Activated T-helper 1 cell treated with anti-CD3 and anti-CD28 coated beads, Interleukin-12 subunit alpha, Interleukin-12 subunit beta, Interleukin-2, Interleukin-4 antibody, amounts not matched to agents 30 ng/mL and 10 ng/mL and 1 ng/mL, durations not matched to agents 14 hours and 24 hours and 36 hours (primary cell): Measurements from ENCODE around the gene SLC39A11. TPM values are rescaled to one million over a fixed set of nuclear protein-coding genes. Genes with fewer than 3 reads are reported as not detected.
"Not testable (repeated sequence)": the region's sequence is repeated elsewhere in the genome, so short reads cannot be mapped to it uniquely, and the experiment has no call there.

ENCODE experiments used
- DNase-seq: peaks from one replicate; pipeline ENCODE4 v3.0.0; 2021; ENCODE audit warnings: low spot score
- H3K27ac Mint-ChIP-seq: one replicate; pipeline ENCODE4 v1.8.0; 2021; ENCODE audit warnings: mild to moderate bottlenecking, mixed read lengths
- H3K27me3 Mint-ChIP-seq: one replicate; pipeline ENCODE4 v1.8.0; 2022; ENCODE audit warnings: mild to moderate bottlenecking, moderate library complexity, mixed read lengths; ENCODE audit not compliant: insufficient read depth
- H3K36me3 Mint-ChIP-seq: one replicate; pipeline ENCODE4 v1.8.0; 2021; ENCODE audit warnings: low read depth, mixed read lengths
- H3K4me1 Mint-ChIP-seq: one replicate; pipeline ENCODE4 v1.8.0; 2021; ENCODE audit warnings: low read depth, mixed read lengths
- H3K4me3 Mint-ChIP-seq: one replicate; pipeline ENCODE4 v1.8.0; 2021; ENCODE audit warnings: mild to moderate bottlenecking, moderate library complexity, mixed read lengths
- H3K9me3 Mint-ChIP-seq: one replicate; pipeline ENCODE4 v1.8.0; 2021; ENCODE audit warnings: mixed read lengths
- intact Hi-C: fragments of 100-400 bp; cut with micrococcal nuclease; formaldehyde crosslinking; loops from one replicate; pipeline ENCODE4 v1.15.1; 2024
- total RNA-seq: library from RNA; stranded (reverse); gene quantifications from 2 replicates; pipeline ENCODE4 v1.2.3, GENCODE V29; 2022

Gene SLC39A11
- total RNA-seq, 1 donor from 2014 or later: 20.9 TPM

DNA sequence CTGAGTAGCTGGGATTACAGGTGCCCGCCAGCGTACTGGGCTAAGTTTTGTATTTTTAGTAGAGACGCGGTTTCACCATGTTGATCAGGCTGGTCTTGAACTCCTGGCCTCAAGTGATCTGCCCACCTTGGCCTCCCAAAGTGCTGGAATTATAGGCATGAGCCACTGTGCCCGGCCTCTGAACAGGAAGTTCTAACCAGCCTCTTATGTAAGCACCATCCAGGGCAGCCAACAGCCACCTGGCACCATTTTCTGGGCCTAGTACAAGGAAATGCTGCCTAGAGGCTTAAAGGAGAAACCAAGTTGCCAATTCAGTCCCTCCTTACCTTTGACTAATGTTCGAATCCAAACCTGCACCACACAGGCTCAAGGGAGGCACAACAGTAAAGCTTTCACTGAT, 8.5 kb upstream of the SLC39A11 start:
- no peak for DNase-seq
- no peaks in the 10 kb centered on the region for H3K9me3 Mint-ChIP-seq

DNA sequence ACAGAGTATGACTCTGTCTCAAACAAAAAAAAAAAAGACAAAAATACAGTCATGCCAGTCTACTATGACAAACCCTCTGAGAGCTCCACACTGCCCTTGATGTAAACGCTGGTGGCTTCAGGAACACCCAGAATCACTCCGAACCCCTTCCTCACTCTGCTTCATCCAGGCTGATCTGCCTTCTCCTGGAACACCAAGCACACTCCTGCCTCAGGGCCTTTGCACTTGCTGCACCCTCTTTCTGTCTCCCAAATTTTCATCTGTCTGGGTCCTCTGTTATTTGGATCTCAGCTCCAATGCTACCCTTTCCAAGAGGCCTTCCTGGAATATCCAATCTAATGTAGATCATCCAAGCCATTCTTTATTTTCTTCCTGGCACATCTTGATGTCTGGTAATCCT, 7.9 kb upstream of the SLC39A11 start:
- Mint-ChIP-seq H3K4me3 (no peak overlapping the region), H3K27ac (no peak overlapping the region), H3K36me3 (no peaks in the 10 kb centered on the region), H3K27me3 (peaks cover 13% of the 10 kb centered on the region), H3K4me1 (no peaks in the 10 kb centered on the region), H3K9me3 (no peaks in the 10 kb centered on the region)
- DNase-seq: no peak
- intact Hi-C loops: no loop called here

More for the DNA sequence above, 8.5 kb upstream of the SLC39A11 start:
- no peaks in the 10 kb centered on the region for H3K4me1 Mint-ChIP-seq
- H3K36me3 Mint-ChIP-seq: no peaks in the 10 kb centered on the region
- H3K4me3 Mint-ChIP-seq: no peak overlapping the region
- no peak overlapping the region for H3K27ac Mint-ChIP-seq
- intact Hi-C loops: no loop called here
- peaks cover 11% of the 10 kb centered on the region for H3K27me3 Mint-ChIP-seq

DNA sequence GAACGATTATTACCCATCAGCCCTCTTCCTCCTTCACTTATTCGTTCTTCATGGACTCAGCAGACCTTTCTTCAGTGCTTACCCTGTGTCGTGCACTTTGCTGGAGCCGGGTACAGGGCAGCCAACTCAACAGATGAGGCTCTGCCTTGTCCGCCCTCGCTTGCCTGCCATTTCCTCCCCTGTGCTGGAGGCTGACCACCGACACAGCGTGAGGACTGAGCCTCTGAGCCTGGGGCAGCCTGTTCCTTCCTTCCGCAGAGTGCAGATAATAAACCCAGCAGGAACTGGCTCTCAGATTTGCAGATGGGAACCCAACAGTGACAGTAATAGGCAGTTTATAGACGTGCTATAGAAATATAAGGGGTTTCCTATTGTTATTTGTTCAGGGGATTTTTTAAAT, 7.0 kb upstream of the SLC39A11 start:
- intact Hi-C loops: no loop called here
- no peak overlapping the region for H3K4me3 Mint-ChIP-seq
- H3K9me3 Mint-ChIP-seq: no peaks in the 10 kb centered on the region
- peaks cover 11% of the 10 kb centered on the region for H3K27me3 Mint-ChIP-seq
- DNase-seq: no peak
- H3K27ac Mint-ChIP-seq: peak overlapping the region; percentile 31
- H3K4me1 Mint-ChIP-seq: no peaks in the 10 kb centered on the region
- no peaks in the 10 kb centered on the region for H3K36me3 Mint-ChIP-seq

GRCh38 chr17:73098919-73099318, 6.4 kb upstream of the SLC39A11 start:
- no peak overlapping the region for H3K4me3 Mint-ChIP-seq
- H3K36me3 Mint-ChIP-seq: no peaks in the 10 kb centered on the region
- peaks cover 11% of the 10 kb centered on the region for H3K27me3 Mint-ChIP-seq
- intact Hi-C loops: no loop called here
- no peak overlapping the region for H3K27ac Mint-ChIP-seq
- no peak for DNase-seq
- H3K9me3 Mint-ChIP-seq: no peaks in the 10 kb centered on the region
- H3K4me1 Mint-ChIP-seq: no peaks in the 10 kb centered on the region

GRCh38 chr17:73097973-73098765, 5.7 kb upstream of the SLC39A11 start:
- H3K4me3 Mint-ChIP-seq, H3K36me3 Mint-ChIP-seq, H3K27ac Mint-ChIP-seq, intact Hi-C loops, H3K4me1 Mint-ChIP-seq, DNase-seq, H3K9me3 Mint-ChIP-seq: not testable (repeated sequence)
- peaks cover 11% of the 10 kb centered on the region for H3K27me3 Mint-ChIP-seq

- no peaks in the 10 kb centered on the region for H3K9me3 Mint-ChIP-seq
- peaks cover 11% of the 10 kb centered on the region for H3K27me3 Mint-ChIP-seq
- H3K4me1 Mint-ChIP-seq: peaks cover 10% of the 10 kb centered on the region
- H3K4me3 Mint-ChIP-seq: no peak overlapping the region
- H3K27ac Mint-ChIP-seq: no peak overlapping the region
- DNase-seq: no peak
- intact Hi-C loops: no loop called here
- peaks cover 5% of the 10 kb centered on the region for H3K36me3 Mint-ChIP-seq
Measured at GRCh38 chr17:73096866-73097265, 4.4 kb upstream of the SLC39A11 start.

- H3K27me3 Mint-ChIP-seq: peaks cover 11% of the 10 kb centered on the region
- intact Hi-C loops: no loop called here
- H3K4me1 Mint-ChIP-seq: peaks cover 14% of the 10 kb centered on the region
- no peak overlapping the region for H3K4me3 Mint-ChIP-seq
- H3K27ac Mint-ChIP-seq: no peak overlapping the region
- no peaks in the 10 kb centered on the region for H3K9me3 Mint-ChIP-seq
- no peak for DNase-seq
- H3K36me3 Mint-ChIP-seq: peaks cover 5% of the 10 kb centered on the region
Measured at GRCh38 chr17:73096211-73096610, 3.7 kb upstream of the SLC39A11 start.

DNA sequence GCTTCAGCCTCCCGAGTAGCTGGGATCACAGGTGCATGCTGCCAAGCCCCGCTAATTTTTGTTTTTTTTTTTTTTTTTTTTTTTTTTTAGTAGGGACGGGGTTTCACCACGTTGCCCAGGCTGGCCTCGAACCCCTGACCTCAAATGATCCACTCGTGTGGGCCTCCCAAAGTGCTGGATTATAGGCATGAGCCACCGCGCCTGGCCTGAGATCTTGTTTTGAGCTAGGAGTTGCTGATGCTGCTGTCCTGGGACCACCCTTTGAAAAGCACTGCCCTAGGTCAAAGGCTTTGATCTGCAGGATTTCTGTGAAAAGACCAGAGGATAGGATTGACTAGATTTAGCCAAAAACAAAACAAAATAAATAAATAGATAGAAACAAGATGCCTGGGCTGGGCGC, 798 bp upstream of the SLC39A11 start:
- intact Hi-C loops: loop anchor here (2.0 to 5.0 kb wide), 3 partner anchors 106 to 501 kb away; partner anchors contain the start of gene CDC42EP4
- Mint-ChIP-seq H3K27ac (no peak overlapping the region), H3K4me1 (peaks cover 22% of the 10 kb centered on the region), H3K36me3 (peaks cover 8% of the 10 kb centered on the region), H3K9me3 (no peaks in the 10 kb centered on the region), H3K27me3 (peaks cover 6% of the 10 kb centered on the region), H3K4me3 (no peak overlapping the region)
- no peak for DNase-seq

- no peak for DNase-seq
- H3K36me3 Mint-ChIP-seq: peaks cover 17% of the 10 kb centered on the region
- intact Hi-C loops: loop anchor here (1.0 to 5.0 kb wide), 7 partner anchors 101 to 500 kb away; partner anchors contain the start of genes CDC42EP4 and COG1
- H3K27me3 Mint-ChIP-seq: peaks cover 4% of the 10 kb centered on the region
- H3K4me3 Mint-ChIP-seq: peak overlapping the region; percentile 100
- H3K27ac Mint-ChIP-seq: peak overlapping the region; percentile 98
- H3K4me1 Mint-ChIP-seq: peaks cover 22% of the 10 kb centered on the region
- H3K9me3 Mint-ChIP-seq: no peaks in the 10 kb centered on the region
Measured at GRCh38 chr17:73091770-73092522, 542 bp downstream of the SLC39A11 start.

- Mint-ChIP-seq H3K4me1 (peaks cover 22% of the 10 kb centered on the region), H3K9me3 (no peaks in the 10 kb centered on the region), H3K4me3 (peak overlapping the region; percentile 100), H3K27me3 (peaks cover 4% of the 10 kb centered on the region), H3K36me3 (peaks cover 18% of the 10 kb centered on the region), H3K27ac (peak overlapping the region; percentile 98)
- DNase-seq: no peak
- intact Hi-C loops: loop anchor here (5.0 kb wide), 1 partner anchor 499 kb away; no protein-coding TSS in a partner anchor
Measured at GRCh38 chr17:73091410-73091769, 1.1 kb downstream of the SLC39A11 start.

DNA sequence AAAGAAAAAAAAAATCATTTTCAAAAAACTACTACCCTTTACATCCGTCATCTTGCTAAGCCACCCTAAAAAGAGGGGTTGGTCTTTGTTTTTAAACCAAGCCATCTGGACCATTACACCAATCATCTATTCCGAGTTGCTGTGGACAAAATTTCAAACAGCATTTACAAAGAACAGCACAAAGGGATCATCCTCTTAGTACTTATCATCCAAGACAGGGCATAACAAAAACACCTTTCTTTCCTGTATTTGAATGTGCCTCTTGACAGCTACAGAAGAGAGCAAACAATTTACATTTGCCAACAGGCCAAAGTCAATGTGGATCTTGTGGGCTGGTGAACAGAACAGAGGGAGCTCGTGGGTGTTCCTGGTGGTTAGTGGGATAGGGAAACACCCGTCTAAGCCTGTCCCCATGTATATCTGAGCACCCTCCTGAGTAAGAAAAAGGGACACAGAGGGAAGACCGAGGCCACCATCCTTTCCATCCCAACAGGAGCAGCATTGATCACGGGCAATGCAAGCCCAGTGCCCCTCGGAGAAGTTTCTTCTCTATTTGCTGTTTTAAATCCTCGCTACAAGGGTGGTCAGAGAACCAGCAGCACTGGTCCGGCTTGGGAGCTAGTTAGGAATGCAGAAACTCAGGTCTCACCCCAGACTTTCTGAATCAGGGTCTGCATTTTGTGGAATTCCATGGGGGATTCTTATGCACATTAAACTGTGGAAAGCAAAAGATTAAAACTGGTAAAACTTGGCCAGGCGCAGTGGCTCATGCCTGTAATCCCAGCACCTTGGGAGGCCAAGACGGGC, 1.9 kb downstream of the SLC39A11 start:
- Mint-ChIP-seq H3K9me3 (no peaks in the 10 kb centered on the region), H3K27me3 (peaks cover 4% of the 10 kb centered on the region), H3K36me3 (peaks cover 25% of the 10 kb centered on the region), H3K4me3 (peak overlapping the region; percentile 23), H3K27ac (no peak overlapping the region), H3K4me1 (peaks cover 22% of the 10 kb centered on the region)
- intact Hi-C loops: loop anchor here (5.0 kb wide), 1 partner anchor 498 kb away; no protein-coding TSS in a partner anchor
- no peak for DNase-seq
